Dendritic cell treated with granulocyte-macrophage colony-stimulating factor and Interleukin-4, amounts not matched to agents 40 ng/mL and 50 ng/mL, for 4 days (primary cell): ENCODE data around the gene HLA-DOA.
A peak's percentile ranks its signal among the peaks of the same experiment; 100 is the strongest.

Experiments
- H3K27ac Mint-ChIP-seq: one replicate; pipeline ENCODE4 v1.8.0; 2022; ENCODE audit warnings: mild to moderate bottlenecking, mixed read lengths
- H3K27me3 Mint-ChIP-seq: one replicate; pipeline ENCODE4 v1.8.0; 2022; ENCODE audit warnings: mild to moderate bottlenecking, mixed read lengths
- H3K36me3 Mint-ChIP-seq: one replicate; pipeline ENCODE4 v1.8.0; 2022; ENCODE audit warnings: low read depth, mixed read lengths
- H3K4me1 Mint-ChIP-seq: one replicate; pipeline ENCODE4 v1.8.0; 2022; ENCODE audit warnings: low read depth, mixed read lengths
- H3K4me3 Mint-ChIP-seq: one replicate; pipeline ENCODE4 v1.8.0; 2022; ENCODE audit warnings: mild to moderate bottlenecking, moderate library complexity, mixed read lengths
- H3K9me3 Mint-ChIP-seq: one replicate; pipeline ENCODE4 v1.8.0; 2022; ENCODE audit warnings: mixed read lengths
- intact Hi-C: fragments of 100-400 bp; cut with micrococcal nuclease; formaldehyde crosslinking; loops from one replicate; pipeline ENCODE4 v1.15.0; 2022

Gene HLA-DOA

GRCh38 chr6:32954267-32954666 is 55.1 kb downstream of the HLA-DOA start:
- H3K4me3 Mint-ChIP-seq = no peak overlapping the region
- H3K36me3 Mint-ChIP-seq = peaks cover 67% of the 10 kb centered on the region
- no peaks in the 10 kb centered on the region for H3K9me3 Mint-ChIP-seq
- H3K27me3 Mint-ChIP-seq = no peaks in the 10 kb centered on the region
- H3K27ac Mint-ChIP-seq = peak overlapping the region; percentile 98
- intact Hi-C loops = loop anchor here (1.0 kb wide), 1 partner anchor 12 kb away; no protein-coding TSS in a partner anchor
- peaks cover 58% of the 10 kb centered on the region for H3K4me1 Mint-ChIP-seq
